Keratinocyte (primary cell): Measurements from ENCODE around the gene PSRC1. TPM values are rescaled to one million over a fixed set of nuclear protein-coding genes. Genes with fewer than 3 reads are reported as not detected.

Experiments used
- DNase-seq: peaks from one replicate; pipeline ENCODE4 v3.0.0-alpha.2; 2011; ENCODE audit warnings: low read depth, missing footprints, low spot score
- FAIRE-seq: peaks from 2 replicates; lab custom pipeline; 2011; peaks lifted over from hg19 to GRCh38; lab: Jason Lieb, UNC
- H2AFZ ChIP-seq: 2 replicates; pipeline ENCODE4 v1.6.0; 2012; ENCODE audit warnings: low read length, control low read depth, inconsistent platforms; ENCODE audit not compliant: control insufficient read depth
- H3K27ac ChIP-seq: 2 replicates; pipeline ENCODE4 v1.5.1; 2011; ENCODE audit warnings: low read length; ENCODE audit not compliant: control insufficient read depth, insufficient read depth
- H3K27me3 ChIP-seq: 3 replicates; pipeline ENCODE4 v1.6.0; 2011; ENCODE audit warnings: low read length; ENCODE audit not compliant: control insufficient read depth, insufficient read depth; ENCODE audit errors: extremely low read depth
- H3K36me3 ChIP-seq, 2 experiments: 2 replicates in 1 of 2; 3 replicates in 1 of 2; pipeline ENCODE4 v1.5.1; 2011; ENCODE audit warnings: low read length in 2 of 2, mild to moderate bottlenecking in 1 of 2; ENCODE audit not compliant: control insufficient read depth in 2 of 2, insufficient read depth in 2 of 2; ENCODE audit errors: extremely low read depth in 1 of 2
- H3K4me1 ChIP-seq: 3 replicates; pipeline ENCODE4 v1.5.1; 2011; ENCODE audit warnings: low read length; ENCODE audit not compliant: control insufficient read depth, insufficient read depth; ENCODE audit errors: extremely low read depth
- H3K4me2 ChIP-seq: 3 replicates; pipeline ENCODE4 v1.6.0; 2011; ENCODE audit warnings: low read depth, low read length; ENCODE audit not compliant: control insufficient read depth, insufficient read depth; ENCODE audit errors: extremely low read depth
- H3K4me3 ChIP-seq, 3 experiments: fragments of 200-600 bp in 1 of 3; sonication (generic) in 1 of 3; 2 replicates in 2 of 3; 3 replicates in 1 of 3; pipeline ENCODE4 v1.5.1; 2011 to 2016; ENCODE audit warnings: low read length in 3 of 3, mild to moderate bottlenecking in 3 of 3, control low read depth in 2 of 3, inconsistent platforms in 1 of 3, low read depth in 1 of 3, mixed read lengths in 1 of 3, mixed run types in 1 of 3, moderate library complexity in 1 of 3; ENCODE audit not compliant: control insufficient read depth in 2 of 3, insufficient read depth in 2 of 3; ENCODE audit errors: extremely low read depth in 1 of 3
- H3K79me2 ChIP-seq: 2 replicates; pipeline ENCODE4 v1.6.0; 2012; ENCODE audit warnings: low read length; ENCODE audit not compliant: control insufficient read depth, insufficient read depth
- H3K9ac ChIP-seq: 3 replicates; pipeline ENCODE4 v1.6.0; 2011; ENCODE audit warnings: low read length; ENCODE audit not compliant: control insufficient read depth, insufficient read depth; ENCODE audit errors: extremely low read depth
- H3K9me1 ChIP-seq: 3 replicates; pipeline ENCODE4 v1.6.0; 2011; ENCODE audit warnings: low read length; ENCODE audit not compliant: control insufficient read depth, insufficient read depth; ENCODE audit errors: extremely low read depth
- H3K9me3 ChIP-seq: 2 replicates; pipeline ENCODE4 v1.5.1; 2012; ENCODE audit warnings: low read depth, low read length; ENCODE audit not compliant: control insufficient read depth
- H4K20me1 ChIP-seq: 3 replicates; pipeline ENCODE4 v1.6.0; 2011; ENCODE audit warnings: low read length; ENCODE audit not compliant: control insufficient read depth, insufficient read depth; ENCODE audit errors: extremely low read depth
- CTCF ChIP-seq, 3 experiments: IDR thresholded peaks in 1 of 3; conservative IDR thresholded peaks in 1 of 3; optimal IDR thresholded peaks in 1 of 3; 2 replicates in 2 of 3; 3 replicates in 1 of 3; pipeline versions ENCODE3 to v1.5.1; 2011; ENCODE audit warnings: low read length in 3 of 3, mild to moderate bottlenecking in 3 of 3, moderate library complexity in 2 of 3, control low read depth in 1 of 3, inconsistent platforms in 1 of 3; ENCODE audit not compliant: insufficient read depth in 2 of 3; ENCODE audit errors: extremely low read depth in 1 of 3
- EZH2 ChIP-seq: IDR thresholded peaks from one replicate; pipeline ENCODE4 v1.6.1; 2012; ENCODE audit warnings: inconsistent platforms, mild to moderate bottlenecking, low read length, moderate library complexity
- dilution Hi-C: fragments of 300-500 bp; cut with MboI; formaldehyde crosslinking; loops from one replicate; pipeline ENCODE4 v1.7.0; 2020; ENCODE audit warnings: low sequenced_read_pairs; ENCODE audit not compliant: extremely low pct_ligation_motif_present
- polyA plus RNA-seq, 5 experiments: library from polyadenylated mRNA; depleted of rRNA in 3 of 5; stranded (reverse) in 3 of 5; stranded (forward) in 1 of 5; unstranded in 1 of 5; fragments of >200 nt; gene quantifications; 1 replicate in 1 of 5; 2 replicates in 3 of 5; 3 replicates in 1 of 5; pipeline versions ENCODE4 v1.2.1 to v1.2.3, GENCODE V29; 2011 to 2012; ENCODE audit warnings: missing spikeins in 2 of 5, low read depth in 1 of 5, low replicate concordance in 1 of 5

PSRC1 gene
- polyA plus RNA-seq, 1 donor (not counting 4 experiments of a cell fraction or from before 2014, with no cell fraction given) = 10.2 TPM

GRCh38 chr1:109293026-109293425, 10.1 kb upstream of the PSRC1 start:
- TF ChIP-seq EZH2 = no peak
- TF ChIP-seq CTCF (optimal IDR thresholded peaks at IDR 0.05 in 1 of 3, IDR thresholded peaks at IDR 0.05 in 1 of 3, conservative IDR thresholded peaks at IDR 0.05 in 1 of 3; ENCODE audit: extremely low read depth in 1 of 3, insufficient read depth in 2 of 3, low read length in 3 of 3) = no peak
- FAIRE-seq (no peak), DNase-seq (no peak)
- Histone ChIP-seq H3K4me3 (no peak overlapping the region), H3K9me3 (no peaks in the 10 kb centered on the region), H4K20me1 (no peaks in the 10 kb centered on the region), H3K9ac (no peak overlapping the region), H3K9me1 (no peaks in the 10 kb centered on the region), H3K27ac (no peak overlapping the region), H3K79me2 (no peaks in the 10 kb centered on the region), H2AFZ (no peak overlapping the region), H3K4me1 (peaks cover 15% of the 10 kb centered on the region), H3K4me2 (no peak overlapping the region), H3K27me3 (no peaks in the 10 kb centered on the region), H3K36me3 (no peaks in the 10 kb centered on the region)
- dilution Hi-C loops = no loop called here

- no peaks in the 10 kb centered on the region for H3K27me3 ChIP-seq
- H3K9me1 ChIP-seq = no peaks in the 10 kb centered on the region
- no peak overlapping the region for H3K9ac ChIP-seq
- dilution Hi-C loops = no loop called here
- H3K4me1 ChIP-seq = peaks cover 15% of the 10 kb centered on the region
- H3K27ac ChIP-seq = no peak overlapping the region
- peak overlapping the region; percentile 8 for H2AFZ ChIP-seq
- H4K20me1 ChIP-seq = no peaks in the 10 kb centered on the region
- FAIRE-seq (no peak), DNase-seq (no peak)
- no peak overlapping the region for H3K4me3 ChIP-seq
- TF ChIP-seq CTCF (optimal IDR thresholded peaks at IDR 0.05 in 1 of 3, IDR thresholded peaks at IDR 0.05 in 1 of 3, conservative IDR thresholded peaks at IDR 0.05 in 1 of 3; ENCODE audit: extremely low read depth in 1 of 3, insufficient read depth in 2 of 3, low read length in 3 of 3) = no peak
- TF ChIP-seq EZH2 = no peak
- no peak overlapping the region for H3K4me2 ChIP-seq
- no peaks in the 10 kb centered on the region for H3K79me2 ChIP-seq
- H3K9me3 ChIP-seq = no peaks in the 10 kb centered on the region
- H3K36me3 ChIP-seq = no peaks in the 10 kb centered on the region
Measured at GRCh38 chr1:109292364-109292763, 9.4 kb upstream of the PSRC1 start.
